SK-N-SH (cell line): Measurements from ENCODE around the gene NUAK2. TPM values are rescaled to one million over a fixed set of nuclear protein-coding genes. Genes with fewer than 3 reads are reported as not detected.

ENCODE experiments used
- CTCF ChIA-PET: fragments of 300-600, 350-600 bp; formaldehyde crosslinking; extraction: SDS; loops from one replicate; lab custom pipeline; 2021; lab: Yijun Ruan, JAX
- POLR2A ChIA-PET: fragments of 350-600 bp; sonication (Branson Sonifier 250); formaldehyde crosslinking; extraction: SDS; loops from one replicate; lab custom pipeline; 2020; ENCODE audit warnings: antibody characterized with exemption, inconsistent platforms; lab: Yijun Ruan, JAX
- DNase-seq: peaks from one replicate; pipeline ENCODE4 v3.0.0; 2012
- H2AFZ ChIP-seq: fragments of 200-600 bp; sonication (generic); 2 replicates; pipeline ENCODE4 v1.8.1; 2016; ENCODE audit warnings: antibody characterized with exemption, mild to moderate bottlenecking, low read depth
- H3F3A ChIP-seq: fragments of 200-600 bp; sonication (generic); replicated peaks from 2 replicates; pipeline ENCODE3; 2016; ENCODE audit warnings: antibody characterized with exemption, mild to moderate bottlenecking; ENCODE audit not compliant: insufficient read depth
- H3K27ac ChIP-seq, 2 experiments: fragments of 200-500 bp in 1 of 2; fragments of 200-600 bp in 1 of 2; sonication (Bioruptor generic) in 1 of 2; sonication (generic), shearing (Covaris generic) in 1 of 2; 2 replicates each; pipeline versions ENCODE4 v1.5.1 to v1.6.1; 2014 to 2016; ENCODE audit warnings: low read depth in 2 of 2, inconsistent platforms in 1 of 2, low read length in 1 of 2, mild to moderate bottlenecking in 1 of 2, mixed read lengths in 1 of 2
- H3K27me3 ChIP-seq: fragments of 200-600 bp; sonication (generic), shearing (Covaris generic); 2 replicates; pipeline ENCODE4 v1.6.1; 2016; ENCODE audit warnings: mixed run types; ENCODE audit not compliant: insufficient read depth
- H3K36me3 ChIP-seq, 2 experiments: fragments of 200-500 bp in 1 of 2; fragments of 200-600 bp in 1 of 2; sonication (Bioruptor generic) in 1 of 2; sonication (generic) in 1 of 2; replicated peaks in 1 of 2; 2 replicates each; pipeline versions ENCODE3 to v1.5.1; 2014 to 2016; ENCODE audit warnings: low read length in 1 of 2, mild to moderate bottlenecking in 1 of 2; ENCODE audit not compliant: insufficient read depth in 2 of 2, control insufficient read depth in 1 of 2
- H3K4me1 ChIP-seq, 2 experiments: fragments of 200-500 bp in 1 of 2; fragments of 200-600 bp in 1 of 2; sonication (Bioruptor generic) in 1 of 2; sonication (generic), shearing (Covaris generic) in 1 of 2; 2 replicates each; pipeline versions ENCODE4 v1.5.1 to v1.6.1; 2014 to 2016; ENCODE audit warnings: low read depth in 1 of 2, low read length in 1 of 2, mixed run types in 1 of 2; ENCODE audit not compliant: insufficient read depth in 2 of 2, control insufficient read depth in 1 of 2
- H3K4me2 ChIP-seq: fragments of 200-600 bp; sonication (generic), shearing (Covaris generic); 2 replicates; pipeline ENCODE4 v1.6.1; 2017; ENCODE audit warnings: mixed run types
- H3K4me3 ChIP-seq, 2 experiments: fragments of 200-500 bp in 1 of 2; fragments of 200-600 bp in 1 of 2; sonication (Bioruptor generic) in 1 of 2; sonication (generic), shearing (Covaris generic) in 1 of 2; 2 replicates each; pipeline versions ENCODE4 v1.5.1 to v1.8.1; 2014 to 2016; ENCODE audit warnings: low read depth in 2 of 2, inconsistent platforms in 1 of 2, low read length in 1 of 2, mild to moderate bottlenecking in 1 of 2, mixed read lengths in 1 of 2, moderate library complexity in 1 of 2
- H3K79me2 ChIP-seq: fragments of 200-600 bp; sonication (generic); 2 replicates; pipeline ENCODE4 v1.8.1; 2017; ENCODE audit warnings: mild to moderate bottlenecking; ENCODE audit not compliant: insufficient read depth
- H3K9ac ChIP-seq: fragments of 200-600 bp; sonication (generic); 2 replicates; pipeline ENCODE4 v1.6.1; 2017; ENCODE audit warnings: mixed run types
- H3K9me2 ChIP-seq: fragments of 200-600 bp; sonication (generic); 2 replicates; pipeline ENCODE4 v1.6.1; 2017; ENCODE audit warnings: mixed run types
- H3K9me3 ChIP-seq: fragments of 200-600 bp; sonication (generic); 2 replicates; pipeline ENCODE4 v1.6.1; 2017; ENCODE audit warnings: mixed run types, mild to moderate bottlenecking, moderate library complexity
- H4K20me1 ChIP-seq: fragments of 200-600 bp; sonication (generic); 2 replicates; pipeline ENCODE4 v1.6.1; 2017; ENCODE audit warnings: mild to moderate bottlenecking, mixed run types; ENCODE audit not compliant: insufficient read depth
- CHD2 ChIP-seq: fragments of 150-350 bp; IDR thresholded peaks from 2 replicates; pipeline ENCODE4 v1.6.1; 2018; ENCODE audit warnings: low read length; ENCODE audit not compliant: partially characterized antibody
- ELF1 ChIP-seq: IDR thresholded peaks from 2 replicates; pipeline ENCODE4 v1.4.0; 2012
- EP300 ChIP-seq, 2 experiments: IDR thresholded peaks; 2 replicates each; pipeline versions ENCODE4 v1.4.0 to v1.6.1; 2012; ENCODE audit warnings: borderline replicate concordance in 1 of 2, low read depth in 1 of 2, low read length in 1 of 2
- EZH2phosphoT487 ChIP-seq: fragments of 200-600 bp; sonication (generic); IDR thresholded peaks from 2 replicates; pipeline ENCODE4 v1.6.1; 2017; ENCODE audit warnings: low read depth, mixed run types, mild to moderate bottlenecking, antibody characterized with exemption, moderate library complexity, borderline replicate concordance
- FOSL2 ChIP-seq: IDR thresholded peaks from 2 replicates; pipeline ENCODE4 v1.4.0; 2012; ENCODE audit warnings: low read depth, mild to moderate bottlenecking, moderate library complexity, borderline replicate concordance
- FOXJ3 ChIP-seq: sonication (generic); formaldehyde crosslinking; IDR thresholded peaks from 2 replicates; pipeline ENCODE4 v1.5.1; 2020; ENCODE audit warnings: mild to moderate bottlenecking, missing genetic modification reagents
- FOXM1 ChIP-seq: IDR thresholded peaks from 2 replicates; pipeline ENCODE4 v1.4.0; 2012; ENCODE audit warnings: low read depth, mild to moderate bottlenecking
- IRF3 ChIP-seq: fragments of 150-350 bp; IDR thresholded peaks from 2 replicates; pipeline ENCODE4 v1.6.1; 2016; ENCODE audit warnings: mild to moderate bottlenecking, low read depth, low read length
- JUND ChIP-seq: IDR thresholded peaks from 2 replicates; pipeline ENCODE4 v1.4.0; 2012
- MAX ChIP-seq: IDR thresholded peaks from 2 replicates; pipeline ENCODE4 v1.4.0; 2012; ENCODE audit warnings: low read depth
- MEF2A ChIP-seq: IDR thresholded peaks from 2 replicates; pipeline ENCODE4 v1.4.0; 2012; ENCODE audit warnings: low read depth, borderline replicate concordance
- NFIC ChIP-seq: IDR thresholded peaks from 2 replicates; pipeline ENCODE4 v1.4.0; 2012; ENCODE audit warnings: borderline replicate concordance
- NRF1 ChIP-seq: IDR thresholded peaks from 2 replicates; pipeline ENCODE4 v1.6.1; 2012; ENCODE audit warnings: low read depth, mild to moderate bottlenecking, low read length
- PBX3 ChIP-seq: IDR thresholded peaks from 2 replicates; pipeline ENCODE4; 2012
- POLR2AphosphoS5 ChIP-seq: IDR thresholded peaks from 2 replicates; pipeline ENCODE4 v1.6.1; 2012; ENCODE audit warnings: low read depth, low read length
- RAD21 ChIP-seq: IDR thresholded peaks from 2 replicates; pipeline ENCODE4 v1.6.1; 2012; ENCODE audit warnings: mild to moderate bottlenecking, low read length
- RCOR1 ChIP-seq: fragments of 150-350 bp; IDR thresholded peaks from 2 replicates; pipeline ENCODE4 v1.6.1; 2017; ENCODE audit warnings: antibody characterized with exemption, low read length
- RFX5 ChIP-seq: IDR thresholded peaks from 2 replicates; pipeline ENCODE4 v1.6.1; 2012; ENCODE audit warnings: mild to moderate bottlenecking, improper control_type of control experiment, low read length
- RXRA ChIP-seq: IDR thresholded peaks from 2 replicates; pipeline ENCODE4 v1.4.0; 2012; ENCODE audit warnings: low read depth, mild to moderate bottlenecking, borderline replicate concordance
- SIN3A ChIP-seq: IDR thresholded peaks from 2 replicates; pipeline ENCODE4 v1.6.1; 2012; ENCODE audit warnings: low read depth, mild to moderate bottlenecking, low read length, moderate library complexity, borderline replicate concordance
- TAF1 ChIP-seq: IDR thresholded peaks from 2 replicates; pipeline ENCODE4 v1.6.1; 2012; ENCODE audit warnings: low read depth, mild to moderate bottlenecking, low read length, moderate library complexity, borderline replicate concordance
- TCF12 ChIP-seq: IDR thresholded peaks from 2 replicates; pipeline ENCODE4 v1.4.0; 2012
- TEAD4 ChIP-seq: IDR thresholded peaks from 2 replicates; pipeline ENCODE4 v1.4.0; 2012; ENCODE audit warnings: mild to moderate bottlenecking, borderline replicate concordance; ENCODE audit not compliant: insufficient read depth
- USF1 ChIP-seq: IDR thresholded peaks from 2 replicates; pipeline ENCODE4 v1.4.0; 2012; ENCODE audit warnings: low read depth, borderline replicate concordance
- YY1 ChIP-seq: IDR thresholded peaks from 2 replicates; pipeline ENCODE4 v1.4.0; 2012; ENCODE audit warnings: low read depth, mild to moderate bottlenecking
- WGBS: methylation state at CpG from one replicate; pipeline ENCODE4 v1.1.6; 2017; ENCODE audit warnings: low lambda C conversion rate; 5-methylcytosine and 5-hydroxymethylcytosine counted together
- polyA plus RNA-seq, 3 experiments: library from polyadenylated mRNA; depleted of rRNA; stranded (reverse); fragments of >200 nt; gene quantifications; 2 replicates each; pipeline ENCODE4 v1.2.3, GENCODE V29; 2012

Gene NUAK2
- polyA plus RNA-seq, 1 of the 3 experiments (the other 2 are of a cell fraction) = 11.1 TPM

- DNase-seq = no peak
- H3K9me3 ChIP-seq = no peaks in the 10 kb centered on the region
- H4K20me1 ChIP-seq = no peaks in the 10 kb centered on the region
- 83% methylated on average over 3 of the region's 3 CpGs for WGBS
- no peak for TF ChIP-seq NFIC
- no peak for TF ChIP-seq FOSL2
- TF ChIP-seq YY1 = no peak
- no peak for TF ChIP-seq RFX5
- no peak for TF ChIP-seq TCF12
- no peak for TF ChIP-seq MAX
- TF ChIP-seq TAF1 = no peak
- no peak for TF ChIP-seq IRF3
- TF ChIP-seq NRF1 = no peak
- TF ChIP-seq ELF1 = no peak
- no peak for TF ChIP-seq POLR2AphosphoS5
- no peak for TF ChIP-seq EZH2phosphoT487
- TF ChIP-seq, all 33 proteins: peak for 0
- peaks cover 2 to 20% of the 10 kb centered on the region in 2 experiments for H3K4me1 ChIP-seq
- H3F3A ChIP-seq = peaks cover 22% of the 10 kb centered on the region
- H3K4me3 ChIP-seq = no peak overlapping the region
- CTCF ChIA-PET = interaction anchor here (0.7 to 1.7 kb wide), 5 partner anchors 15 to 154 kb away, joined by 3 to 8 read pairs (median 3); no protein-coding TSS in a partner anchor
- H3K4me2 ChIP-seq = no peak overlapping the region
- no peak overlapping the region for H3K9ac ChIP-seq
- no peaks in the 10 kb centered on the region for H3K27me3 ChIP-seq
- no peaks in the 10 kb centered on the region for H3K9me2 ChIP-seq
- no peak overlapping the region for H3K27ac ChIP-seq
- no peaks in the 10 kb centered on the region for H3K79me2 ChIP-seq
- POLR2A ChIA-PET = no interaction called here
- no peaks in the 10 kb centered on the region for H3K36me3 ChIP-seq
- no peak overlapping the region for H2AFZ ChIP-seq
Observed at GRCh38 chr1:205369701-205370123, 48.2 kb upstream of the NUAK2 start.

- CTCF ChIA-PET = interaction anchor here (0.8 to 4.2 kb wide), 3 partner anchors 13 to 120 kb away, joined by 3 to 34 read pairs (median 14); no protein-coding TSS in a partner anchor
- Histone ChIP-seq H3K9me3 (no peaks in the 10 kb centered on the region), H3K4me1 (peaks cover 0 to 12% of the 10 kb centered on the region in 2 experiments; a peak in 2 of 4 replicates), H3K27me3 (no peaks in the 10 kb centered on the region), H3K4me3 (no peak overlapping the region), H3K79me2 (no peaks in the 10 kb centered on the region), H4K20me1 (no peaks in the 10 kb centered on the region), H3K4me2 (no peak overlapping the region), H3F3A (peaks cover 11% of the 10 kb centered on the region), H3K9ac (no peak overlapping the region), H3K36me3 (no peaks in the 10 kb centered on the region), H3K9me2 (no peaks in the 10 kb centered on the region), H2AFZ (no peak overlapping the region), H3K27ac (no peak overlapping the region)
- POLR2A ChIA-PET = no interaction called here
- WGBS = 95% methylated on average over 6 of the region's 6 CpGs
- DNase-seq = no peak
- TF ChIP-seq YY1 (no peak), TEAD4 (no peak), FOXM1 (no peak), USF1 (no peak), RAD21 (no peak), FOXJ3 (CRISPR knock-in tag) (no peak), CHD2 (no peak), FOSL2 (no peak), EP300 (IDR thresholded peaks at IDR 0.05; ENCODE audit: borderline replicate concordance in 1 of 2, low read depth in 1 of 2, low read length in 1 of 2) (no peak), RXRA (no peak), JUND (no peak), PBX3 (no peak), RCOR1 (no peak), NRF1 (no peak), SIN3A (no peak), MEF2A (no peak)
Observed at GRCh38 chr1:205368478-205368877, 46.9 kb upstream of the NUAK2 start.
